ENCODE data around the gene SSTR3. TPM values are rescaled to one million over a fixed set of nuclear protein-coding genes. Genes with fewer than 3 reads are reported as not detected.

Gene SSTR3
- total and polyA plus RNA-seq, 9 of the 15 experiments (the other 6 are each of a cell fraction or from before 2014, with no cell fraction given): 0.03 TPM; not detected in 8

DNA sequence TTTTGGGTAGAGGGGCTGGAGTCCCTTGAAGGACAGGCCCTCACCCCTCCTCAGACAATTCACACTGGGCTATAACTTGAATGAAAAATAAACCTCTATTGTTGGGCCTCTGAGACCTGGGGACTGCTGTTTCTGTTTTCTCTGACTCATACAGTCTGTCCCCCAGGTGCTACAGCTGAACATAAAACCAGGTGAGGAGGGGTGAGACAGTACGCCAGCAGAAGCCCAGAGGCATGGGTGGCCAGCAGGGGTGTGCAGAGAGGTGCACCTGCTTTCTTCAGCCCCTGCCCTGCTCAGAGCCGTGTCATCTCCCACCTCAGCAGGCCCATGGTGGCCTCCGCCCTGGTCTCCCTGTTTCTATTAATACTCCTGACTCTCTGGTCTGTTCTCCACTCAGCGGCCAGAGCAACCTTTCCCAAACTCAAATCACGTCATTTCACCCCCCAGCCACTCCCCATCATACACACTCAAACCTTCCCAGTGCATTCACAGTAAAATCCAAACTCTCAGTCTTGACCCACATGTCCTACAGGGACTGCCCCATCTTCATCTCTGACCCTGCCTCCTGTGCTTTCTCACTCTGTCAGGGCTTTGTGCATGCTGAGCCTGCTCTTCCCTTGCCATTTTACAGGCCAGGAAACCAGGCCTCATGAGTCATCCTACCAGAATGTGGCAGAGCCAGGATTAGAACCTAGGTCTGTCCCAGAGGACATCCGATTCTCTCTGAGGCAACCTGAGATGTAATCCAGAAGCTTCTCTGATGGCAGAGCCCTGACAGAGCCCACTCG lies 57.2 kb downstream of the SSTR3 start:
- CTCF ChIA-PET (ENCODE audit: low intra/inter-chr PET ratio): interaction anchor here (1.2 kb wide), 1 partner anchor 9 kb away, joined by 8 read pairs; no protein-coding TSS in a partner anchor
- ATAC-seq (no peak), FAIRE-seq (no peak), DNase-seq (ENCODE audit: extremely low read depth in 1 of 4, low spot score in 3 of 4) (no peak)
- in situ Hi-C loops (cut with MboI) (no loop called here), intact Hi-C loops (cut with micrococcal nuclease) (no loop called here)
- H3K9ac ChIP-seq (ENCODE audit: insufficient read depth in 1 of 2, low read depth in 2 of 2, low read length in 2 of 2): no peak overlapping the region
- TF ChIP-seq, protein P1, sequence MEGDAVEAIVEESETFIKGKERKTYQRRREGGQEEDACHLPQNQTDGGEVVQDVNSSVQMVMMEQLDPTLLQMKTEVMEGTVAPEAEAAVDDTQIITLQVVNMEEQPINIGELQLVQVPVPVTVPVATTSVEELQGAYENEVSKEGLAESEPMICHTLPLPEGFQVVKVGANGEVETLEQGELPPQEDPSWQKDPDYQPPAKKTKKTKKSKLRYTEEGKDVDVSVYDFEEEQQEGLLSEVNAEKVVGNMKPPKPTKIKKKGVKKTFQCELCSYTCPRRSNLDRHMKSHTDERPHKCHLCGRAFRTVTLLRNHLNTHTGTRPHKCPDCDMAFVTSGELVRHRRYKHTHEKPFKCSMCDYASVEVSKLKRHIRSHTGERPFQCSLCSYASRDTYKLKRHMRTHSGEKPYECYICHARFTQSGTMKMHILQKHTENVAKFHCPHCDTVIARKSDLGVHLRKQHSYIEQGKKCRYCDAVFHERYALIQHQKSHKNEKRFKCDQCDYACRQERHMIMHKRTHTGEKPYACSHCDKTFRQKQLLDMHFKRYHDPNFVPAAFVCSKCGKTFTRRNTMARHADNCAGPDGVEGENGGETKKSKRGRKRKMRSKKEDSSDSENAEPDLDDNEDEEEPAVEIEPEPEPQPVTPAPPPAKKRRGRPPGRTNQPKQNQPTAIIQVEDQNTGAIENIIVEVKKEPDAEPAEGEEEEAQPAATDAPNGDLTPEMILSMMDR (IDR thresholded peaks at IDR 0.05 in 2 of 3, conservative IDR thresholded peaks at IDR 0.05 in 1 of 3; ENCODE audit: insufficient read depth in 2 of 3, low read depth in 1 of 3, low read length in 3 of 3): no peak
- TF ChIP-seq HDAC3 (IDR thresholded peaks at IDR 0.05; ENCODE audit: borderline replicate concordance, partially characterized antibody): no peak
- TF ChIP-seq, protein P2, sequence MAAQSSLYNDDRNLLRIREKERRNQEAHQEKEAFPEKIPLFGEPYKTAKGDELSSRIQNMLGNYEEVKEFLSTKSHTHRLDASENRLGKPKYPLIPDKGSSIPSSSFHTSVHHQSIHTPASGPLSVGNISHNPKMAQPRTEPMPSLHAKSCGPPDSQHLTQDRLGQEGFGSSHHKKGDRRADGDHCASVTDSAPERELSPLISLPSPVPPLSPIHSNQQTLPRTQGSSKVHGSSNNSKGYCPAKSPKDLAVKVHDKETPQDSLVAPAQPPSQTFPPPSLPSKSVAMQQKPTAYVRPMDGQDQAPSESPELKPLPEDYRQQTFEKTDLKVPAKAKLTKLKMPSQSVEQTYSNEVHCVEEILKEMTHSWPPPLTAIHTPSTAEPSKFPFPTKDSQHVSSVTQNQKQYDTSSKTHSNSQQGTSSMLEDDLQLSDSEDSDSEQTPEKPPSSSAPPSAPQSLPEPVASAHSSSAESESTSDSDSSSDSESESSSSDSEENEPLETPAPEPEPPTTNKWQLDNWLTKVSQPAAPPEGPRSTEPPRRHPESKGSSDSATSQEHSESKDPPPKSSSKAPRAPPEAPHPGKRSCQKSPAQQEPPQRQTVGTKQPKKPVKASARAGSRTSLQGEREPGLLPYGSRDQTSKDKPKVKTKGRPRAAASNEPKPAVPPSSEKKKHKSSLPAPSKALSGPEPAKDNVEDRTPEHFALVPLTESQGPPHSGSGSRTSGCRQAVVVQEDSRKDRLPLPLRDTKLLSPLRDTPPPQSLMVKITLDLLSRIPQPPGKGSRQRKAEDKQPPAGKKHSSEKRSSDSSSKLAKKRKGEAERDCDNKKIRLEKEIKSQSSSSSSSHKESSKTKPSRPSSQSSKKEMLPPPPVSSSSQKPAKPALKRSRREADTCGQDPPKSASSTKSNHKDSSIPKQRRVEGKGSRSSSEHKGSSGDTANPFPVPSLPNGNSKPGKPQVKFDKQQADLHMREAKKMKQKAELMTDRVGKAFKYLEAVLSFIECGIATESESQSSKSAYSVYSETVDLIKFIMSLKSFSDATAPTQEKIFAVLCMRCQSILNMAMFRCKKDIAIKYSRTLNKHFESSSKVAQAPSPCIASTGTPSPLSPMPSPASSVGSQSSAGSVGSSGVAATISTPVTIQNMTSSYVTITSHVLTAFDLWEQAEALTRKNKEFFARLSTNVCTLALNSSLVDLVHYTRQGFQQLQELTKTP (IDR thresholded peaks at IDR 0.05; ENCODE audit: low read depth in 1 of 2, partially characterized antibody in 2 of 2): no peak
- no peak for TF ChIP-seq ZNF766 (CRISPR knock-in tag; conservative IDR thresholded peaks at IDR 0.05)
- no peak for TF ChIP-seq POLR2G (IDR thresholded peaks at IDR 0.05; ENCODE audit: low read depth, low read length)
- no peak for TF ChIP-seq HDAC6 (IDR thresholded peaks at IDR 0.05; ENCODE audit: low read depth, low read length)
- TF ChIP-seq SETDB1 (IDR thresholded peaks at IDR 0.05; ENCODE audit: low read length): no peak
- no peaks in the 10 kb centered on the region for H3K9me3 ChIP-seq (replicated peaks; ENCODE audit: control insufficient read depth, insufficient read depth, low read depth, low read length)
- no peak overlapping the region for H3K4me2 ChIP-seq (ENCODE audit: insufficient read depth, low read length)
- POLR2A ChIA-PET: no interaction called here
- no peaks in the 10 kb centered on the region; the same call in 1 of the 2 replicates for H4K20me1 ChIP-seq (replicated peaks; ENCODE audit: control insufficient read depth, insufficient read depth, low read length)
- WGBS (ENCODE audit: insufficient coverage, low coverage, missing lambda C conversion rate): 2% methylated on average over 7 of the region's 7 CpGs
- H3K4me1 ChIP-seq (replicated peaks in 1 of 2; ENCODE audit: control insufficient read depth in 2 of 2, insufficient read depth in 2 of 2, low read length in 2 of 2): no peaks in the 10 kb centered on the region; a peak in 1 of 5 replicates
- no peak overlapping the region for H3K27ac ChIP-seq (ENCODE audit: extremely low read depth, low read depth, low read length)
- no peak overlapping the region for H3K4me3 ChIP-seq
- H3K9me1 ChIP-seq (ENCODE audit: control insufficient read depth, insufficient read depth, low read length): no peaks in the 10 kb centered on the region
- peaks cover 0 to 54% of the 10 kb centered on the region in 2 experiments; a peak in 4 of 5 replicates for H3K27me3 ChIP-seq (ENCODE audit: control insufficient read depth in 2 of 2, insufficient read depth in 2 of 2, low read length in 2 of 2)
- BruUV-seq (replicated peaks): no TSS peak
- no peaks in the 10 kb centered on the region for H3K36me3 ChIP-seq (ENCODE audit: control insufficient read depth, insufficient read depth, low read length)
- no peaks in the 10 kb centered on the region for H3K79me2 ChIP-seq (ENCODE audit: control insufficient read depth, insufficient read depth, low read length)
- H2AFZ ChIP-seq (ENCODE audit: low read depth, low read length): no peak overlapping the region

Measured in K562 (cell line).